NOMO-1 (cell line): Measurements from ENCODE around the gene CABLES1.
"Not testable (repeated sequence)": the region's sequence is repeated elsewhere in the genome, so short reads cannot be mapped to it uniquely, and the experiment has no call there.

Experiments used
- DNase-seq, 2 experiments: peaks; one replicate each; lab custom pipeline; 2025; ENCODE audit not compliant: unreplicated experiment in 2 of 2; lab: John Stamatoyannopoulos, UW

CABLES1 gene

GRCh38 chr18:23259701-23260681 lies 124.7 kb downstream of the CABLES1 start:
- no peak for DNase-seq

DNA sequence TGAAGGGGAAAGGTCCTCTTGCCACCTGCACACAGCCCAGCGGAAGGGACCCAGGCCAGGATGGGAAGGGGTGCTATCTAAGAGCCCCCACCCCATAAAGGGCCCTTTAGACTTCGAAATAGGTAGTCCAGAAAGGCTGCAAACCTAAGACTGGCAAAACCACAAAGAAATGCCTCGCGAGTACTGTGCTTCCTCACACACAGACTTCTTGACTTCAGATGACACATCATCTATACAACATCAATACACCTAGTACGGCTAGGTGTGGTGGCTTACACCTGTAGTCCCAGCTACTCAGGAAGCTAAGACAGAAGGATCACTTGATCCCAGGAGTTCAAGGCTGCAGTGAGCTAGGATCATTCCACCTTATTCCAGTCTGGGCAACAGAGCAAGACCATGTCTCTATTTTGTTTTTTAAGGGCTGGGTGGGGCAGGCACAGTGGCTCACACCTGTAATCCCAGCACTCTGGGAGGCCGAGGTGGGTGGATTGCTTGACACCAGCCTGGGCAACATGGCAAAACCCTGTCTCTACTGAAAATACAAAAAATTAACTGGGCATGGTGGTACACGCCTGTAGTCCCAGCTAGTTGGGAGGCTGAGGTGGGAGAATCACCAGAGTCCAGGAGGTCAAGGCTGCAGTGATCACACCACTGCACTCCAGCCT lies 125.8 kb downstream of the CABLES1 start:
- no peak for DNase-seq

DNA sequence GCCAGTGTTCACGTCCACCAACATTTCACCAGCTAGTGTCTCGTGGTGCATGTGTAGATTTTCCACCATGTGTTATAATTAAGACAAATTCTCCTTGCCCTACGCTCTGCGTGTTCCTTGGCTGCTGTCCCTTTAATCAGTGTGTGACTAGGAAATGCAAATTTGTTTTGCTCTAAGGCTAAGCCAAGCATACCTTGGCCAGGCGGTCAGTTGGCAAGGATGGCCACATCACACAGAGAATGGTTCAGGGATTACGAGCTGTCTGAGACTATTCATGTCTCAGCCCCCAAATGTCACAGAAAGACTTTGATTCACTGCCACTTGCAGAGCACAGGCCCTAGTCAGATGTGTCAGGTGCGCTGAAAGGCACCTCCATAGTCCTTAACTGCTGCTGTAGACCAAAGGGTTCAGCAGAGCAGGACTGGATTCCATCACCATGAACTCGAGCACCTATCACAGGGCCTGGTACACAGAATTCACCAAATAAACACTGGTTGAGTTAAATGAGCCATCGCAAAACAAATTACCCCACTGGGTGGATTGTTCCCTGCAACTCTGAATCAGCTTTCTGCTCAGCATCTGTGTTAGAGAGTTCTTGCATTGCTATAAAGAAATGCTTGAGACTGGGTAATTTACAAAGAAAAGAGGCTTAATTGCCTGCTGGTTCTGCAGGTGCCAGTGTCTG lies 128.4 kb downstream of the CABLES1 start:
- DNase-seq = no peak

- DNase-seq = no peak
Observed at GRCh38 chr18:23265682-23266399, 130.6 kb downstream of the CABLES1 start.

- no peak for DNase-seq
Observed at GRCh38 chr18:23266717-23267446, 131.6 kb downstream of the CABLES1 start.

- no peak for DNase-seq
Observed at GRCh38 chr18:23267447-23267776, 132.1 kb downstream of the CABLES1 start.

- no peak for DNase-seq
Observed at GRCh38 chr18:23268641-23269040, 133.4 kb downstream of the CABLES1 start.

DNA sequence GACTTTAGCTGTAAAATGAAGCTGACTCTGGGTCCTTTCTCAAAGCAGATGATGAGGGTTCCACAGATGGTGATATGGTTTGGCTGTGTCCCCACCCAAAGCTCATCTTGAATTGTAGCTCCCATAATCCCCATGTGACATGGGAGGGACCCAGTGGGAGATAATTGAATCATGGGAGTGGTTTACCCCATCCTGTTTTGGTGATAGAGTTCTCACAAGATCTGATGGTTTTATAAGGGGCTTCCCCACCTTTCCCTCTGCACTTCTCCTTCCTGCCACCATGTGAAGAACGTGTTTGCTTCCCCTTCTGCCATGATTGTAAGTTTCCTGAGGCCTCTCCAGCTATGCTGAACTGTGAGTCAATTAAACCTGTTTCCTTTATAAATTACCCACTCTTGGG lies 133.8 kb downstream of the CABLES1 start:
- DNase-seq = not testable (repeated sequence)

DNA sequence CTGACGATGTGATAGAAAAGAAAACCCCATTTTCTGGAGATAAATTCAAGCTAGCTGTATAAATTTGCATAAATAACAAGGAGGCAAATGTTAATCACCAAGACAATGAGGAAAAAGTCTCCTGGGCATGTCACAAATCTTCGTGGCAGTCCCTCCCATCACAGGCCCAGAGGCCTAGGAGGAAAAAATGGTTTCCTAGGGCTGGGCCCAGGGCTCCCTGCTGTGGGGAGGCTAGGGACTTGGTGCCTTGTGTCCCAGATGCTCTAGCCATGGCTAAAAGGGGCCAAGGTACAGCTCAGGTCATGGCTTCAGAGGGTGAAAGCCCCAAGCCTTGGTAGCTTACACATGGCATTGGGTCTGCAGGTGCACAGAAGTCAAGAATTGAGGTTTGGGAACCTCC lies 134.6 kb downstream of the CABLES1 start:
- DNase-seq = no peak

- no peak for DNase-seq
Observed at GRCh38 chr18:23270986-23271680, 135.8 kb downstream of the CABLES1 start.

GRCh38 chr18:23272498-23273232 lies 137.4 kb downstream of the CABLES1 start:
- no peak for DNase-seq

DNA sequence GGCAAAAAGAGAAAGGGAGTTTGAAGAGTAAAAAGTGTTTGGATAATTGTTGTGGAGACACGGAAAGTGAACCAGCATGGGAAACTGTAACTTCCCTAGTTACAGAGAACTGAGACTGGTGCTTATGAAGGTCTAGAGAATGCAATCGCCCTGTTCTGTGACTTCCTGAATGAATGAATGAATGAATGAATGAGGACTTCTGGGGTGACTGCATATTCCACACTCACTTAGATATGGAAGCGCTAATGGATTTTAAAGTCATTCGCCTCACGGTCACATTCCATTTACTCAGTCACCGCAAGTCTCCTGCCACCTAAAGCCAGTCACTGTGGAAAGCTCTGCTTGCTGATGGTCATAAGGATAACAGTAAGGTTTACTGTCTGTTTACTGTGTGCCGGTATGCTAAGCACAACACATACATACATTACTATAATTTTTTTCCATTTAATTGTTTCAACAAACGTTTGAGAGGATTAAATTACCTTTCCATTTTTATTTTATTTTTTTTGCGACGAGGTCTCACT lies 138.2 kb downstream of the CABLES1 start:
- DNase-seq = no peak

GRCh38 chr18:23274638-23275482 lies 139.6 kb downstream of the CABLES1 start:
- no peak for DNase-seq

DNA sequence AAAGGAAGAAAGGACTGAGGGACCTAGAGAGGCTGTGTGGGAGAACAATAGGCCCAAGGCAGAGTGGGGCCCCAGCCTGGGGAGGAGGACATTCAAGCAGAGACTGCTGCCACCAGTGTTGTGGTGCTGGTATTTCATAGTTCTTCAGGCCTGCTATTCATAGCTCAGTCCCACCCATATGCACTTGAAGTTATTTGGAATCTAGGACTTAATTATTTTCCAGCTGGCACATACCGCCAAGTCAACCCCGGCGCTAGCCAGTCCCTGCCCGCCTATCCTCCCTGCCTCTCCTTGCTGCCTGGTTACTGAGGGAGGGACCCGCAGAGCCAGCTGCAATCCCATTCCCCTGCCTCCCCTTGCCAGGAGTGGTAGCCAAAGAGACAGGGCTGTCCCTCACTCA lies 141.2 kb downstream of the CABLES1 start:
- DNase-seq = no peak

DNA sequence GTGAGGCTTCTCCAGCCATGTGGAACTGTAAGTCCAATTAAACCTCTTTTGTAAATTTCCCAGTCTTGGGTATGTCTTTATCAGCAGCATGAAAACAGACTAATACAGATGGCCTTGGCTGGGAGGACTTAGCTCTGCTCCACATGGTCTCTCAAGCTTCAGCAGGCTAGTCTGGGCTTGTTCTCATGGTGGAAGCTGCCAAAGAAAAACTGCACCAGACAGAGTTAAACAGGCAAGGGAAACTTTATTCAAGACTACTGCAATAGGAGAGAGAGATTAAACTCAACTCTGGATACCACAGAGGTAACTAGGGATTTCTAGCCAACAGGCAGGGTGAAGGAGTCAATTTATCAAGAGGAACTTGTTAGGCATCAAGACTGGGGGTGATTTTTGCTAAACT lies 142.1 kb downstream of the CABLES1 start:
- no peak for DNase-seq

DNA sequence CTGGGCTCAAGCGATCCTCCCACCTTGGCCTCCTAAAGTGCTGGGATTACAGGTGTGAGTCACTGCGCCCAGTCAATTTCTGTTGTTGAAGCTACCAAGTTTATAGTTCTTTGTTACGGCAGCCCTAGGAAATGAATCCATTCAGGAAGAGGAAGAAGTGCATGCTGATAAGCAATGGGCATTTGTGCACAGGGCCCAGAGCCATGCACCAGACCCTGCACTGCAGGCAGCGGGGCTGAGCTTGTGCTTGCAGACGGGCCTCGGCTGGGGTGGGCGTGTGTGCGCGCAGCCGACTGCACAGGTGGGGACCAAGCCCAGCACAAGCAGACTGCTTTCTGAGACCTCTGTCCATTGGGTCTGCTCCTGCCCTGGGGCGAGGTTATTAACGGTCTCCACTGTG lies 144.6 kb downstream of the CABLES1 start:
- no peak for DNase-seq

GRCh38 chr18:23280844-23281243 lies 145.6 kb downstream of the CABLES1 start:
- no peak for DNase-seq
